ENCODE measurements around the gene NAP1L4. TPM values are rescaled to one million over a fixed set of nuclear protein-coding genes. Genes with fewer than 3 reads are reported as not detected.

NAP1L4 gene
- total and polyA plus RNA-seq, 12 donors = 98.5 to 233 (median 182) TPM

GRCh38 chr11:3021125-3021524 is 29.0 kb upstream of the NAP1L4 start:
- ATAC-seq (peak in 6 of 8 donors; percentile 42 to 66 (median 58)), DNase-seq (no peak)
- Histone ChIP-seq H3K27ac (no peak overlapping the region), H3K4me1 (peaks cover 0 to 21% (median 9%) of the 10 kb centered on the region in 9 donors), H3K4me3 (no peak overlapping the region), H3K27me3 (no peaks in the 10 kb centered on the region), H3K9me3 (no peaks in the 10 kb centered on the region), H3K36me3 (peaks cover 0 to 84% (median 43%) of the 10 kb centered on the region in 9 donors)
- TF ChIP-seq CTCF (IDR thresholded peaks at IDR 0.05) = peak in 8 of 9 donors; percentile 14 to 57 (median 51)
- intact Hi-C loops (cut with DNase I) = loop anchor here in 1 of 10 donors (10.0 kb wide), 1 partner anchor 46 kb away; no protein-coding TSS in a partner anchor
- 56 to 58% methylated on average over 4 of the region's 4 CpGs for WGBS, 2 donors

- Histone ChIP-seq H3K4me3 (no peak overlapping the region), H3K4me1 (peaks cover 0 to 21% (median 9%) of the 10 kb centered on the region in 9 donors), H3K9me3 (no peaks in the 10 kb centered on the region), H3K27ac (no peak overlapping the region), H3K36me3 (peaks cover 0 to 84% (median 43%) of the 10 kb centered on the region in 9 donors), H3K27me3 (no peaks in the 10 kb centered on the region)
- DNase-seq = no peak
- WGBS, 2 donors = 94 to 97% methylated on average over 12 of the region's 12 CpGs
- no peak for TF ChIP-seq CTCF (IDR thresholded peaks at IDR 0.05)
- intact Hi-C loops (cut with DNase I) = loop anchor here in 1 of 10 donors (10.0 kb wide), 1 partner anchor 45 kb away; no protein-coding TSS in a partner anchor
- no peak for ATAC-seq
Measured at GRCh38 chr11:3020011-3020410, 27.9 kb upstream of the NAP1L4 start.

GRCh38 chr11:3018596-3018995 is 26.5 kb upstream of the NAP1L4 start:
- Histone ChIP-seq H3K9me3 (no peaks in the 10 kb centered on the region), H3K4me3 (no peak overlapping the region), H3K27ac (no peak overlapping the region), H3K27me3 (no peaks in the 10 kb centered on the region), H3K36me3 (peaks cover 0 to 88% (median 52%) of the 10 kb centered on the region in 9 donors), H3K4me1 (peaks cover 0 to 20% (median 9%) of the 10 kb centered on the region in 9 donors)
- DNase-seq (no peak), ATAC-seq (no peak)
- TF ChIP-seq CTCF (IDR thresholded peaks at IDR 0.05) = no peak
- 81 to 86% methylated on average over 5 of the region's 5 CpGs for WGBS, 2 donors
- intact Hi-C loops (cut with DNase I) = no loop called here

GRCh38 chr11:3016861-3017260 is 24.7 kb upstream of the NAP1L4 start:
- peaks cover 0 to 16% (median 3%) of the 10 kb centered on the region in 9 donors for H3K4me1 ChIP-seq
- H3K36me3 ChIP-seq = peaks cover 0 to 92% (median 58%) of the 10 kb centered on the region in 9 donors
- ATAC-seq (no peak), DNase-seq (no peak)
- no peak overlapping the region for H3K4me3 ChIP-seq
- 91 to 95% methylated on average over 11 of the region's 11 CpGs for WGBS, 2 donors
- H3K9me3 ChIP-seq = no peaks in the 10 kb centered on the region
- intact Hi-C loops (cut with DNase I) = no loop called here
- H3K27ac ChIP-seq = peak overlapping the region in 1 of 10 donors; percentile 31
- H3K27me3 ChIP-seq = no peaks in the 10 kb centered on the region
- TF ChIP-seq CTCF (IDR thresholded peaks at IDR 0.05) = no peak

Measured in heart right ventricle (tissue), 16 donors.